GM12873 (cell line): ENCODE measurements around the gene SEC61A1.

ENCODE experiments used
- CTCF ChIP-seq: IDR thresholded peaks from 2 replicates; pipeline ENCODE4 v1.5.1; 2012; ENCODE audit warnings: low read depth, mild to moderate bottlenecking, moderate library complexity, low read length, control low read depth; ENCODE audit not compliant: insufficient read depth; ENCODE audit errors: missing control alignments

SEC61A1 gene

GRCh38 chr3:128083980-128084674 lies 31.9 kb downstream of the SEC61A1 start:
- no peak for TF ChIP-seq CTCF

GRCh38 chr3:128084675-128085021 lies 32.4 kb downstream of the SEC61A1 start:
- no peak for TF ChIP-seq CTCF

- TF ChIP-seq CTCF, result no peak
Measured at GRCh38 chr3:128089135-128089534, 36.9 kb downstream of the SEC61A1 start.

- TF ChIP-seq CTCF, result no peak
Measured at GRCh38 chr3:128091586-128091985, 39.3 kb downstream of the SEC61A1 start.

- TF ChIP-seq CTCF, result peak; percentile 1
Measured at GRCh38 chr3:128094295-128095151, 42.3 kb downstream of the SEC61A1 start.

- TF ChIP-seq CTCF, result peak; percentile 97
Measured at GRCh38 chr3:128095222-128095703, 43.0 kb downstream of the SEC61A1 start.

DNA sequence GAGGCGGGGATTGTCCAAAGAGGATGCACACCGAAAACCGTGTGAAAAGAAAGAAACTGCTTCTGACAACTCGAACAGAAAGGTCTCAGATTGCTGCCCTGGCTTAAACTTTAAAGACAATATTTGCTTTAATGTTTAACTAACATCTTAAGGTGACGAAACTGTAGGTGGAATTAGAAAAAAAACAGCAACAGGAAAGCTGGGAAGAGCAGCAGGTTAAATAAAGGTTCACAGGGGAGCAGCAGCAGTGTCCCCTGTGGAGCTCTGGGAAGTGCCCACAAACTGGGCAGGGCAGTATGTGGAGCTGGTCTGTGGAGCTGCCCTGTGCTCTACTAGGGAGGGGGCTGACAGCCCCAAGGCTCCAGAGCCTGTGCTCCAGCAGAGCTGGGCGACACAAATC lies 46.0 kb downstream of the SEC61A1 start:
- TF ChIP-seq CTCF, result no peak
